AG08396 (cell line): ENCODE data around the gene WASHC1.
"Not testable (repeated sequence)": the region's sequence is repeated elsewhere in the genome, so short reads cannot be mapped to it uniquely, and the experiment has no call there.

Experiments used
- DNase-seq: peaks from one replicate; pipeline ENCODE4 v3.0.0; 2012; ENCODE audit warnings: low spot score, mixed read lengths

The WASHC1 gene

DNA sequence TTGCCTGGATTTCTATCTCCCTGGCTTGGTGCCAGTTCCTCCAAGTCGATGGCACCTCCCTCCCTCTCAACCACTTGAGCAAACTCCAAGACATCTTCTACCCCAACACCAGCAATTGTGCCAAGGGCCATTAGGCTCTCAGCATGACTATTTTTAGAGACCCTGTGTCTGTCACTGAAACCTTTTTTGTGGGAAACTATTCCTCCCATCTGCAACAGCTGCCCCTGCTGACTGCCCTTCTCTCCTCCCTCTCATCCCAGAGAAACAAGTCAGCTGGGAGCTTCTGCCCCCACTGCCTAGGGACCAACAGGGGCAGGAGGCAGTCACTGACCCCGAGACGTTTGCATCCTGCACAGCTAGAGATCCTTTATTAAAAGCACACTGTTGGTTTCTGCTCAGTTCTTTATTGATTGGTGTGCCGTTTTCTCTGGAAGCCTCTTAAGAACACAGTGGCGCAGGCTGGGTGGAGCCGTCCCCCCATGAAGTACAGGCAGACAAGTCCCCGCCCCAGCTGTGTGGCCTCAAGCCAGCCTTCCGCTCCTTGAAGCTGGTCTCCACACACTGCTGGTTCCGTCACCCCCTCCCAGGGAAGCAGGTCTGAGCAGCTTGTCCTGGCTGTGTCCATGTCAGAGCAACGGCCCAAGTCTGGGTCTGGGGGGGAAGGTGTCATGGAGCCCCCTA, 15.0 kb downstream of the WASHC1 start:
- not testable (repeated sequence) for DNase-seq

DNA sequence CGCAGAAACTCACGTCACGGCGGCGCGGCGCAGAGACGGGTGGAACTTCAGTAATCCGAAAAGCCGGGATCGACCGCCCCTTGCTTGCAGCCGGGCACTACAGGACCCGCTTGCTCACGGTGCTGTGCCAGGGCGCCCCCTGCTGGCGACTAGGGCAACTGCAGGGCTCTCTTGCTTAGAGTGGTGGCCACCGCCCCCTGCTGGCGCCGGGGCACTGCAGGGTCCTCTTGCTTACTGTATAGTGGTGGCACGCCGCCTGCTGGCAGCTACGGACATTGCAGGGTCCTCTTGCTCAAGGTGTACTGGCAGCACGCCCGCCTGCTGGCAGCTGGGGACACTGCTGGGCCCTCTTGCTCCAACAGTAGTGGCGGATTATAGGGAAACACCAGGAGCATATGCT, 18.1 kb downstream of the WASHC1 start:
- DNase-seq = not testable (repeated sequence)

DNA sequence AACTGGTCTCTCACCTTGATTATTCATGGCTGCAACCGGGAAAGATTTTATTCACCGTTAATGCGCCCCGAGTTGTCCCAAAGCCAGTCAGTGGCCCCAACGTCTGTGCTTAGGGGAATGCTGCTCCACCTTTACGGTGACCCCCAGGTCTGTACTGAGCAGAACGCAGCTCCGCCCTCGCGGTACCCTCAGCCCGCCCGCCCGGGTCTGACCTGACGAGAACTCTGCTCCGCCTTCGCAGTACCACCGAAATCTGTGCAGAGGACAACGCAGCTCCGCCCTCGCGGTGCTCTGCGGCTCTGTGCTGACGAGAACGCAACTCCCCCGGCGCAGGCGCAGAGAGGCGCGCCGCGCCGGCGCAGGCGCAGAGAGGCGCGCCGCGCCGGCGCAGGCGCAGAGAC, 18.6 kb downstream of the WASHC1 start:
- DNase-seq = not testable (repeated sequence)

DNA sequence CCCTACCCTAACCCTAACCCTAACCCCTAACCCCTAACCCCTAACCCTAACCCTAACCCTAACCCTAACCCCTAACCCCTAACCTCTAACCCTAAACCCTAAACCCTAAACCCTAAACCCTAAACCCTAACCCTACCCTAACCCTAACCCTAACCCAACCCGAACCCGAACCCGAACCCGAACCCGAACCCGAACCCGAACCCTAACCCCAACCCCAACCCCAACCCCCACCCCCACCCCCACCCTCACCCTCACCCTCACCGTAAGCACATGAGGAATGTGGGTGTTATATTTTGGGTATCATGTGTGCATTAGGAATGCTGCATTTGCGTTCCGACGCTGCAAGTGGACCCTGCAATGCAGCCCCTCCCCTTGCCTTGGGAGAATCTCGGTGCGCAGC, 19.0 kb downstream of the WASHC1 start:
- not testable (repeated sequence) for DNase-seq
